Caco-2 (cell line): ENCODE results near the gene INHBA. TPM values are rescaled to one million over a fixed set of nuclear protein-coding genes. Genes with fewer than 3 reads are reported as not detected.
A peak's percentile ranks its signal among the peaks of the same experiment; 100 is the strongest.

Source experiments
- BruUV-seq: library from RNA; stranded (reverse); fragments of 400-500 nt; replicated peaks from 2 replicates; lab custom pipeline; 2021; lab: Mats Ljungman, UMichigan
- CTCF ChIA-PET: fragments of 300-600 bp; sonication (Branson Sonifier 250); formaldehyde crosslinking; loops from one replicate; lab custom pipeline; 2022; ENCODE audit warnings: antibody characterized with exemption; lab: Charles Lee
- POLR2A ChIA-PET: fragments of 300-600 bp; sonication (Branson Sonifier 250); formaldehyde crosslinking; loops from one replicate; lab custom pipeline; 2022; ENCODE audit warnings: antibody characterized with exemption; lab: Charles Lee
- DNase-seq, 2 experiments: peaks; one replicate each; pipeline versions ENCODE4 v3.0.0 to v3.0.0-alpha.2; 2020 to 2022
- H3K27me3 ChIP-seq: replicated peaks from 2 replicates; pipeline ENCODE4 v1.6.0; 2011; ENCODE audit warnings: low read length; ENCODE audit not compliant: control insufficient read depth, insufficient read depth
- H3K36me3 ChIP-seq: 2 replicates; pipeline ENCODE4 v1.5.1; 2011; ENCODE audit warnings: low read length; ENCODE audit not compliant: control insufficient read depth, insufficient read depth
- H3K4me1 ChIP-seq: fragments of 250-450 bp; sonication (Bioruptor Pico); 2 replicates; pipeline ENCODE4 v1.5.1; 2020; ENCODE audit warnings: mild to moderate bottlenecking
- H3K4me3 ChIP-seq: 2 replicates; pipeline ENCODE4 v1.5.1; 2011; ENCODE audit warnings: low read depth, mild to moderate bottlenecking, control low read depth, low read length
- H3K9me3 ChIP-seq: fragments of 250-450 bp; sonication (Bioruptor Pico); 2 replicates; pipeline ENCODE4 v1.5.1; 2020; ENCODE audit warnings: mild to moderate bottlenecking, moderate library complexity
- H3K27ac Mint-ChIP-seq: one replicate; pipeline ENCODE4 v1.8.0; 2022; ENCODE audit warnings: mixed read lengths; ENCODE audit not compliant: unreplicated experiment
- H3K27me3 Mint-ChIP-seq: one replicate; pipeline ENCODE4 v1.8.0; 2022; ENCODE audit warnings: mixed read lengths; ENCODE audit not compliant: insufficient read depth, unreplicated experiment
- H3K36me3 Mint-ChIP-seq: one replicate; pipeline ENCODE4 v1.8.0; 2022; ENCODE audit warnings: mild to moderate bottlenecking, mixed read lengths; ENCODE audit not compliant: insufficient read depth, unreplicated experiment
- H3K4me1 Mint-ChIP-seq: one replicate; pipeline ENCODE4 v1.8.0; 2022; ENCODE audit warnings: low read depth, mixed read lengths; ENCODE audit not compliant: unreplicated experiment
- H3K4me3 Mint-ChIP-seq: one replicate; pipeline ENCODE4 v1.8.0; 2022; ENCODE audit warnings: mild to moderate bottlenecking, moderate library complexity, mixed read lengths; ENCODE audit not compliant: unreplicated experiment
- H3K9me3 Mint-ChIP-seq: one replicate; pipeline ENCODE4 v1.8.0; 2022; ENCODE audit warnings: mixed read lengths; ENCODE audit not compliant: unreplicated experiment
- intact Hi-C: fragments of 100-400 bp; cut with micrococcal nuclease; formaldehyde crosslinking; loops from one replicate; pipeline ENCODE4 v1.10.0; 2022; ENCODE audit not compliant: unreplicated experiment
- total RNA-seq: library from RNA; stranded (reverse); gene quantifications from 2 replicates; pipeline ENCODE4 v1.2.3, GENCODE V29; 2022
- TF ChIP-seq, protein P1 (sequence below), 2 experiments: fragments of 200-600 bp in 1 of 2; IDR thresholded peaks; 1 replicate in 1 of 2; 2 replicates in 1 of 2; pipeline versions ENCODE4 v1.5.1 to v1.8.0; 2011 to 2022; ENCODE audit warnings: antibody characterized with exemption in 1 of 2, control low read depth in 1 of 2, inconsistent platforms in 1 of 2, low read depth in 1 of 2, low read length in 1 of 2, mild to moderate bottlenecking in 1 of 2, moderate library complexity in 1 of 2; ENCODE audit not compliant: insufficient read depth in 1 of 2, severe bottlenecking in 1 of 2, unreplicated experiment in 1 of 2

INHBA gene
- total RNA-seq, 1 experiment from 2014 or later: 0.52 TPM

GRCh38 chr7:41711283-41712064 lies 8.6 kb upstream of the INHBA start:
- no peak overlapping the region for H3K4me3 ChIP-seq
- Mint-ChIP-seq H3K36me3 (no peaks in the 10 kb centered on the region), H3K27me3 (no peaks in the 10 kb centered on the region), H3K4me3 (no peak overlapping the region), H3K9me3 (no peaks in the 10 kb centered on the region), H3K4me1 (no peaks in the 10 kb centered on the region), H3K27ac (no peak overlapping the region)
- H3K4me1 ChIP-seq: no peaks in the 10 kb centered on the region
- BruUV-seq: no TSS peak
- POLR2A ChIA-PET: no interaction called here
- H3K9me3 ChIP-seq: no peaks in the 10 kb centered on the region
- TF ChIP-seq, protein P1, sequence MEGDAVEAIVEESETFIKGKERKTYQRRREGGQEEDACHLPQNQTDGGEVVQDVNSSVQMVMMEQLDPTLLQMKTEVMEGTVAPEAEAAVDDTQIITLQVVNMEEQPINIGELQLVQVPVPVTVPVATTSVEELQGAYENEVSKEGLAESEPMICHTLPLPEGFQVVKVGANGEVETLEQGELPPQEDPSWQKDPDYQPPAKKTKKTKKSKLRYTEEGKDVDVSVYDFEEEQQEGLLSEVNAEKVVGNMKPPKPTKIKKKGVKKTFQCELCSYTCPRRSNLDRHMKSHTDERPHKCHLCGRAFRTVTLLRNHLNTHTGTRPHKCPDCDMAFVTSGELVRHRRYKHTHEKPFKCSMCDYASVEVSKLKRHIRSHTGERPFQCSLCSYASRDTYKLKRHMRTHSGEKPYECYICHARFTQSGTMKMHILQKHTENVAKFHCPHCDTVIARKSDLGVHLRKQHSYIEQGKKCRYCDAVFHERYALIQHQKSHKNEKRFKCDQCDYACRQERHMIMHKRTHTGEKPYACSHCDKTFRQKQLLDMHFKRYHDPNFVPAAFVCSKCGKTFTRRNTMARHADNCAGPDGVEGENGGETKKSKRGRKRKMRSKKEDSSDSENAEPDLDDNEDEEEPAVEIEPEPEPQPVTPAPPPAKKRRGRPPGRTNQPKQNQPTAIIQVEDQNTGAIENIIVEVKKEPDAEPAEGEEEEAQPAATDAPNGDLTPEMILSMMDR (IDR thresholded peaks at IDR 0.05; ENCODE audit: insufficient read depth in 1 of 2, low read depth in 1 of 2, low read length in 1 of 2, severe bottlenecking in 1 of 2, unreplicated experiment in 1 of 2): peak; percentile 24 to 41
- H3K36me3 ChIP-seq: no peaks in the 10 kb centered on the region
- DNase-seq: peak in 1 of 2 experiments; percentile 20
- no peaks in the 10 kb centered on the region for H3K27me3 ChIP-seq
- CTCF ChIA-PET: no interaction called here
- intact Hi-C loops: no loop called here

DNA sequence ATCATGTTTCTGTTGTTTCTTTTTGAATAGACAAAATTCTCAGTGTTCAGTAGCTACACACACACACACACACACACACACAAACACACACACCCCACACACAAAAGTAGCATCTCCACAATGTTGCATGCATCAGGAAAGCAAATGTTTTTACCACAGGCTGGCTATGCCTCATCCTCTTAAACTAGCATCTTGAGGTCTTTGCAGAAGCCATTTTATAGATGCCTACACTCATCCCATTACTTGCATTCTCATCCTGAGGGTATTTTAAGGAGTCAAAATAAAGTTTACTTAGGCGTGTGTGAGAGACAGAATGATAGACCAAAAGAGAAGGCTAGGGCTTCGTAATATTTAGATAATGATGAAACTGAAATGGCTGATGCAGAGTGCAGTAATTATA lies 7.9 kb upstream of the INHBA start:
- intact Hi-C loops: no loop called here
- Mint-ChIP-seq H3K4me1 (no peaks in the 10 kb centered on the region), H3K27ac (no peak overlapping the region), H3K36me3 (no peaks in the 10 kb centered on the region), H3K27me3 (no peaks in the 10 kb centered on the region), H3K4me3 (no peak overlapping the region), H3K9me3 (no peaks in the 10 kb centered on the region)
- CTCF ChIA-PET: no interaction called here
- BruUV-seq: no TSS peak
- DNase-seq: no peak
- no peaks in the 10 kb centered on the region for H3K27me3 ChIP-seq
- no peaks in the 10 kb centered on the region for H3K4me1 ChIP-seq
- H3K9me3 ChIP-seq: no peaks in the 10 kb centered on the region
- TF ChIP-seq, protein P1 (IDR thresholded peaks at IDR 0.05; ENCODE audit: insufficient read depth in 1 of 2, low read depth in 1 of 2, low read length in 1 of 2, severe bottlenecking in 1 of 2, unreplicated experiment in 1 of 2): no peak
- H3K4me3 ChIP-seq: no peak overlapping the region
- POLR2A ChIA-PET: no interaction called here
- no peaks in the 10 kb centered on the region for H3K36me3 ChIP-seq

DNA sequence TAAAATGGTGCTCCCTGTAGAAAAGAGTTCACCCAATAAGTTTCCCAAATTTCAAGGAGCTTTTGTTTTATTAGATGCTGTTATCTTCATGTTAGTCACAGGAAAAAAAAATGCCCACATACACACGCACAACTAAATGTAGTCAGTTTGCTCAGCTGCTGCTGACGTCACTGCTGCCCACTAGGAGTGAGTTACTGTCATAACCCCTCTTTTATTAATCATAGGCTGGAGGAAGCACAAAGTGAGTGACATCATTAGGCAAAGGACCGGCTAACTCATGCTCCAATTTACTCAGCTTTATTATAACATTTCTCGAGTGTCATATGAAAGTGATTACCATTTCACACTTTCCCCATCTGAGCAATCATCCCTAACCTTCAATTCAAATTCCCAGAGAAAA lies 6.7 kb upstream of the INHBA start:
- Histone ChIP-seq H3K36me3 (no peaks in the 10 kb centered on the region), H3K27me3 (no peaks in the 10 kb centered on the region), H3K4me3 (no peak overlapping the region), H3K4me1 (no peaks in the 10 kb centered on the region), H3K9me3 (no peaks in the 10 kb centered on the region)
- no TSS peak for BruUV-seq
- Mint-ChIP-seq H3K9me3 (no peaks in the 10 kb centered on the region), H3K4me3 (no peak overlapping the region), H3K27me3 (no peaks in the 10 kb centered on the region), H3K4me1 (no peaks in the 10 kb centered on the region), H3K27ac (no peak overlapping the region), H3K36me3 (no peaks in the 10 kb centered on the region)
- intact Hi-C loops: no loop called here
- ChIA-PET POLR2A (no interaction called here), CTCF (no interaction called here)
- DNase-seq: no peak
- TF ChIP-seq, protein P1 (IDR thresholded peaks at IDR 0.05; ENCODE audit: insufficient read depth in 1 of 2, low read depth in 1 of 2, low read length in 1 of 2, severe bottlenecking in 1 of 2, unreplicated experiment in 1 of 2): no peak
